ENCODE results near the gene SPATA2.

SPATA2 gene

GRCh38 chr20:49878977-49879376, 36.4 kb downstream of the SPATA2 start:
- H3K79me2 ChIP-seq (ENCODE audit: low read length): no peaks in the 10 kb centered on the region
- no peaks in the 10 kb centered on the region for H4K20me1 ChIP-seq (ENCODE audit: insufficient read depth, low read length)
- no peaks in the 10 kb centered on the region for H3K4me1 ChIP-seq (ENCODE audit: low read length)
- H3K36me3 ChIP-seq (replicated peaks; ENCODE audit: insufficient read depth, low read length): no peaks in the 10 kb centered on the region
- no peak for DNase-seq
- no peak overlapping the region for H2AFZ ChIP-seq (ENCODE audit: low read length)
- no peaks in the 10 kb centered on the region; the same call in 1 of the 2 replicates for H3F3A ChIP-seq (ENCODE audit: insufficient read depth, low read length)
- no peak for TF ChIP-seq EZH2 (optimal IDR thresholded peaks at IDR 0.05; ENCODE audit: low read depth, low read length)
- no peak for TF ChIP-seq CTCF (IDR thresholded peaks at IDR 0.05; ENCODE audit: low read length)
- TF ChIP-seq EZH2phosphoT487 (IDR thresholded peaks at IDR 0.05; ENCODE audit: low read length): no peak
- H3K9me3 ChIP-seq (replicated peaks; ENCODE audit: insufficient read depth, low read length): no peaks in the 10 kb centered on the region
- H3K9ac ChIP-seq (ENCODE audit: low read length): no peak overlapping the region
- no peaks in the 10 kb centered on the region for H3K27me3 ChIP-seq (replicated peaks; ENCODE audit: insufficient read depth, low read length)
- H3K4me2 ChIP-seq (ENCODE audit: low read depth, low read length): no peak overlapping the region
- no peaks in the 10 kb centered on the region for H3K9me2 ChIP-seq (replicated peaks; ENCODE audit: insufficient read depth, low read length)
- H3K27ac ChIP-seq (ENCODE audit: low read length): no peak overlapping the region
- H3K4me3 ChIP-seq (ENCODE audit: low read length): no peak overlapping the region

DNA sequence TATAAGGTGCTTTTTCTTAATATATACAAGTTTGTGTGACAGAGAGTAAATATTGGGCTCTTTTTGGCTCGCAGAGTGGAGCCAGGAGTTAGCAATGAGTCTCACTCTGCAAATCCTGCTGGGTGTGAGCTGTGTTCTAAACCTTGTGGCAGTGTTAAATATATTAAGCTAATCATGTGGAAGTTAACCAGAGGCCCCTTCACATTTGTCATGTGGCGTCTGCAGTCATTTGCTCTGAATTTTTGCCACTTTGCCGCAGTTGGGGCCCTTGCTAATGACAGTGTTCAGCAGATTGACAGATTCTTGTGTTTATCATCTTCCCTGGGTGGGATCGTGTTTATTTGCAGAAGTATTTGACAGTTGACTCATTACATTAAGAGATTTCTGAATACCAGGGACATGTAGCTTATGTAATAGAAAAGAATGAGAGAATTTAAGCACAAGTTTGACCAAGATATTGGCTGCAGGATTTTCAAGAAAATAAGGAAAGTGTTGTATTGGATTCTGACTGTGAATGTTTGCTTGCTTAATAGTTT, 37.9 kb downstream of the SPATA2 start:
- H3K27me3 ChIP-seq (replicated peaks; ENCODE audit: insufficient read depth, low read length): no peaks in the 10 kb centered on the region
- H3K9me2 ChIP-seq (replicated peaks; ENCODE audit: insufficient read depth, low read length): no peaks in the 10 kb centered on the region
- no peaks in the 10 kb centered on the region for H3K9me3 ChIP-seq (replicated peaks; ENCODE audit: insufficient read depth, low read length)
- no peak overlapping the region for H3K27ac ChIP-seq (ENCODE audit: low read length)
- H3K79me2 ChIP-seq (ENCODE audit: low read length): no peaks in the 10 kb centered on the region
- H3F3A ChIP-seq (ENCODE audit: insufficient read depth, low read length): no peaks in the 10 kb centered on the region; the same call in 1 of the 2 replicates
- no peaks in the 10 kb centered on the region for H3K36me3 ChIP-seq (replicated peaks; ENCODE audit: insufficient read depth, low read length)
- no peak for DNase-seq
- H3K9ac ChIP-seq (ENCODE audit: low read length): no peak overlapping the region
- no peaks in the 10 kb centered on the region for H3K4me1 ChIP-seq (ENCODE audit: low read length)
- H4K20me1 ChIP-seq (ENCODE audit: insufficient read depth, low read length): no peaks in the 10 kb centered on the region
- H3K4me3 ChIP-seq (ENCODE audit: low read length): no peak overlapping the region
- no peak overlapping the region for H2AFZ ChIP-seq (ENCODE audit: low read length)
- no peak overlapping the region for H3K4me2 ChIP-seq (ENCODE audit: low read depth, low read length)
- TF ChIP-seq CTCF (IDR thresholded peaks at IDR 0.05; ENCODE audit: low read length): no peak
- no peak for TF ChIP-seq EZH2phosphoT487 (IDR thresholded peaks at IDR 0.05; ENCODE audit: low read length)
- no peak for TF ChIP-seq EZH2 (optimal IDR thresholded peaks at IDR 0.05; ENCODE audit: low read depth, low read length)

DNA sequence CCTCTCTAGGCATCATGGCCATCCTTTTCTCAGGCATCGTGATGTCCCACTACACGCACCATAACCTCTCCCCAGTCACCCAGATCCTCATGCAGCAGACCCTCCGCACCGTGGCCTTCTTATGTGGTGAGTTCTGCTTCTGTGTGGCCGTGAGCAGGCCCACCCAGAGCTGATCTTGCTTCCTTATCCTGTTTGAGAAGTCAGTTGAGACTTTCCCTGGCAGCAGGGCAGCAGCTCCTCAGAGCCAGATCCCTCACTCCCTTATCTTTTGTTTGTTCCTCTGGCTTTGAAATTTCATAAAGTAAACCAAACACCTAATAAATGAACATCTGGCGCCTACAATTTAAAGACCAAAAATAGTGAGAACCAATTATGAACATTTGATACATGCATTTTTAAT, 40.6 kb downstream of the SPATA2 start:
- Histone ChIP-seq H3K36me3 (replicated peaks; ENCODE audit: insufficient read depth, low read length) (no peaks in the 10 kb centered on the region), H3K79me2 (ENCODE audit: low read length) (no peaks in the 10 kb centered on the region), H3K4me3 (ENCODE audit: low read length) (no peak overlapping the region), H3K9me2 (replicated peaks; ENCODE audit: insufficient read depth, low read length) (no peaks in the 10 kb centered on the region), H4K20me1 (ENCODE audit: insufficient read depth, low read length) (no peaks in the 10 kb centered on the region), H3K4me1 (ENCODE audit: low read length) (no peaks in the 10 kb centered on the region), H3F3A (ENCODE audit: insufficient read depth, low read length) (no peaks in the 10 kb centered on the region; the same call in 1 of the 2 replicates), H3K9ac (ENCODE audit: low read length) (no peak overlapping the region), H3K27ac (ENCODE audit: low read length) (no peak overlapping the region), H3K27me3 (replicated peaks; ENCODE audit: insufficient read depth, low read length) (no peaks in the 10 kb centered on the region), H3K4me2 (ENCODE audit: low read depth, low read length) (no peak overlapping the region), H3K9me3 (replicated peaks; ENCODE audit: insufficient read depth, low read length) (no peaks in the 10 kb centered on the region), H2AFZ (ENCODE audit: low read length) (no peak overlapping the region)
- no peak for TF ChIP-seq EZH2 (optimal IDR thresholded peaks at IDR 0.05; ENCODE audit: low read depth, low read length)
- no peak for TF ChIP-seq CTCF (IDR thresholded peaks at IDR 0.05; ENCODE audit: low read length)
- TF ChIP-seq EZH2phosphoT487 (IDR thresholded peaks at IDR 0.05; ENCODE audit: low read length): no peak
- no peak for DNase-seq
